D721Med (cell line): Measurements from ENCODE around the gene SECISBP2.

ENCODE experiments used
- DNase-seq: peaks from one replicate; pipeline ENCODE4 v3.0.0; 2011; ENCODE audit warnings: low spot score; ENCODE audit not compliant: insufficient read length
- FAIRE-seq: peaks from 2 replicates; lab custom pipeline; 2011; peaks lifted over from hg19 to GRCh38; lab: Jason Lieb, UNC
- TF ChIP-seq, protein P1 (sequence below): IDR thresholded peaks from 2 replicates; pipeline ENCODE4 v1.5.1; 2012; ENCODE audit warnings: mild to moderate bottlenecking, control low read depth; ENCODE audit not compliant: insufficient read depth; ENCODE audit errors: missing control alignments

The SECISBP2 gene

DNA sequence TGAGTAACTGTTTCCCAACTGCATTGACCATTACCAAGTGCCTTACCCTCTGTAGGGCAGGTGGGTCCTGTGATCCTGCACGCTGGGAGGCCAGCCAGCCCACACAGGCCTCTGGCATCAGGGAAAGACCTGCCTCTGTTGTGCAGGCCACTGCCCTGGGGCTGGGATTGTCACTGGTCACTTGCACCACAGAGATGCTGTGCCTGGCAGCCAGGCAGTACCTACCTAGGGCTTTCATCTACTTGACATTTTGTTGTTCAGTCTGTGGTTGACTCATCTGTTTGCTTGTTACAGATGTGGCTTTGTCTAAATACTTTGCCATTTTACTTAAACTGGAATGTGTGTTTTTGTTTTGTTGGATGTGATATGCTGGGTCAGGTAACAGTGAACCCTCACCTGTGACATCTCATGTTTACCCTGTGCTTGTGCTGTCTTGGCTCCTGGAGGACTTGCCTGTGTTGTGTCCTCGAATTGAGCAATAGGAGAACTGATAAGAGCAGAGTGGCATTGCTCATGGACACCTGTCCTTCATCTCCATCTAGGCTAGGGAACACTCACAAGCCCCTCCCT lies 32.8 kb downstream of the SECISBP2 start:
- no peak for FAIRE-seq
- no peak for DNase-seq
- TF ChIP-seq, protein P1, sequence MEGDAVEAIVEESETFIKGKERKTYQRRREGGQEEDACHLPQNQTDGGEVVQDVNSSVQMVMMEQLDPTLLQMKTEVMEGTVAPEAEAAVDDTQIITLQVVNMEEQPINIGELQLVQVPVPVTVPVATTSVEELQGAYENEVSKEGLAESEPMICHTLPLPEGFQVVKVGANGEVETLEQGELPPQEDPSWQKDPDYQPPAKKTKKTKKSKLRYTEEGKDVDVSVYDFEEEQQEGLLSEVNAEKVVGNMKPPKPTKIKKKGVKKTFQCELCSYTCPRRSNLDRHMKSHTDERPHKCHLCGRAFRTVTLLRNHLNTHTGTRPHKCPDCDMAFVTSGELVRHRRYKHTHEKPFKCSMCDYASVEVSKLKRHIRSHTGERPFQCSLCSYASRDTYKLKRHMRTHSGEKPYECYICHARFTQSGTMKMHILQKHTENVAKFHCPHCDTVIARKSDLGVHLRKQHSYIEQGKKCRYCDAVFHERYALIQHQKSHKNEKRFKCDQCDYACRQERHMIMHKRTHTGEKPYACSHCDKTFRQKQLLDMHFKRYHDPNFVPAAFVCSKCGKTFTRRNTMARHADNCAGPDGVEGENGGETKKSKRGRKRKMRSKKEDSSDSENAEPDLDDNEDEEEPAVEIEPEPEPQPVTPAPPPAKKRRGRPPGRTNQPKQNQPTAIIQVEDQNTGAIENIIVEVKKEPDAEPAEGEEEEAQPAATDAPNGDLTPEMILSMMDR, result no peak

DNA sequence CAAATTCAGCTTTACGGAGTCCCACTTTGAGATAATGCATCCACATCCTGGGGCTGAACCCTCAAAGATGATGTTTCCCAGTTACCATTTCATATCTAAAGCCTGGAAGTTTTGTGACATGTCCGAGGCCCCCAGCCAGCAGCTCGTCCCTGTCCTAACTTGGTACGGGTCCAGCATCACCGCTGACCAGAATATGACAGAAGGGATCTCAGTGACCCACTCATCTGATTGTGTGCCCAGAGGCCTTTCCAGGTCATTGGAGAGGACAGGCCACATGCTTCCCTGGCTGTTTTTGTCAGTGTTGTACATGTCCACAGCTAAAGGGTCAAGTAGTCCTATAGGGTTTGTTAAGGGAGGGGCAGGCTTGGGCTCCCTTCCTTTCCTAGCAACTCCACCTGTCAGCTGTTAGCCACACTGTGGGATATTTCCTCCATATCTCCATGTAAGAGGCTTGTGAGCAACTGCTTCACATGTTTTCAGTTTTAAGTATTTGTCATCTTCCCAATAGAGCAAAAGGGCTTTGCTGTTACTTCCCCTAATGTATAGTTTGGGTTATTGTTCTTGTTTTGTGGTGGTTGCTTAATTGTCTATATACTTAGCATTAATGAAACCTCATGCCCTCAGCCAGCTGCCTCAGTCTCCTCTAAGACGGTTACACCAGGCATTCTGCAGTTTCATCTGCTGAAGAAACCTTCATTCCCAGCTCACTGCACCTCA lies 33.4 kb downstream of the SECISBP2 start:
- FAIRE-seq (no peak), DNase-seq (no peak)
- TF ChIP-seq, protein P1, result no peak

DNA sequence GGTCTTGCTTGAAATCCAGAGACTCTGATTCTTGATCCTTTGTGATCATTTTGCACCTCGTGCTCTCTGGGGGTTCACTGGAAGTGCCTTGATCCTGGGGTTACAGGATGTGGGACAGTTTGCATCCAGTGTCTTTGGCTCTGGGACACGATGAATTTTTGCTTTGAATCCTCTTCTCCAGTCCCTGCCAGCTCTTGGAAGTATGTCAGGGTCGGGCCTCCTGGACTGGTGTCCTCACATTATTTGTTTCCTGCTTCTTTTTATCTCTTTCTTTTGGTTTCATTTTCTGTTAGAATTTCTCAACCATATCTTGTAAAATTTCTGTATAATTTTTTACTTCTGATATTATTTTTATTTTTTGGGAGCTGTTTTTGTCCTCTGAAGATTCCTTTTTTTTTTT lies 34.2 kb downstream of the SECISBP2 start:
- TF ChIP-seq, protein P1, result no peak
- no peak for FAIRE-seq
- DNase-seq, result no peak

DNA sequence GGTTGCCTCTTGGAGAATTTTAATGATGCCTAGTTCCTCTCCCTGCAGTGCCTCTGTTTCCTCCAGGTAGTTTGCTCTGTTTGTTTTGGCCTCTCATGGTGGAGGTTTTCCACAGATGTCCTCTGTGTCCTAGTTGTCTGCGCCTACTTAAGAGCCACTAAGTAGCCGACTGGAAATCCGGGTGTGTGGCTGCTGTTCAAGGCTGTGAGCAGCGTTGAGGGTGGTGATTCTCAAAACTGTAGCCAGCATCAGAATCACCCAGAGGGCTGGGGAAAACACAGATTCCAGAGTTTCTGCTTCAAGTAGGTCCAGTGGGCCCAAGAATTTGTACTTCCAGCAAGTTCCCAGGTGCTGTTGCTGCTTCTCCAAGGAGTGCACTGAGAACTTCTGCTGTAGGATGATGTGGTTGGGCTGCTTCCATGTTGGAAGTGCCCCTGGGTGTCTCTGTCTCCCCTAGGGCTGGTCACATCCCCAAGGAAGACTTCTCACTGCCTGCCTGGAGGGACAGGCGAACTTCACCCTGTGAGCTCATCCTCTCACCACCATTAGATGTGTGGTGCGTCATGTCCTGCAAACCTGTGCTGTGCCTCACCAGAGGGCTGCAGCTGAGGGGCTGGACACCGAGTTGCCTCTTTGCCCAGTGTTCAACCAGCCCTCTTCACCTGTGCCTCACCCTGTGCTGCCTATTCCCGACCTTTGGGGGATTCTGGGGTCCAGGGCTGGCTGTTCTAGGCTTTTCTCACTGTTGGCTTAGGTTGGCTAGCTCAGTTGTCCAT lies 34.8 kb downstream of the SECISBP2 start:
- FAIRE-seq (no peak), DNase-seq (no peak)
- TF ChIP-seq, protein P1, result no peak

DNA sequence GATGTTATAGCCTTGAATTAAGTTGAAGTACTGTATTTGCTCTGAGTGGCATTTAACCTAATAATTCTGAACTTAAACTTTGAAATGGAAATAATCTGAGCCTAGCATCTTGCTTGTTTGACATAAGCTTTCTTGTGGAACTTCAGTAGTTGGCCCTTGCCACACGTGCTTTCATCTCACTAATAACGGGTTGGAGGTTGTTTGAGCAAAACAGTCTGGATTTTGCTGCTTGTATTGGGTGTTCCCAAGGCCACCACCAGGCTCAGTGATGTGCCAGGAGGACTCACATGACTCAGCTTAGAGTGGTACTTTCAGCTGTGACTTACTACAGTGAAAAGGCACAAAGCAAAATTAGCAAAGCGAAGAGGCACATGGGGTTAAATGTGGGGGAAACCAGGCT lies 35.7 kb downstream of the SECISBP2 start:
- DNase-seq (no peak), FAIRE-seq (no peak)
- TF ChIP-seq, protein P1, result no peak

DNA sequence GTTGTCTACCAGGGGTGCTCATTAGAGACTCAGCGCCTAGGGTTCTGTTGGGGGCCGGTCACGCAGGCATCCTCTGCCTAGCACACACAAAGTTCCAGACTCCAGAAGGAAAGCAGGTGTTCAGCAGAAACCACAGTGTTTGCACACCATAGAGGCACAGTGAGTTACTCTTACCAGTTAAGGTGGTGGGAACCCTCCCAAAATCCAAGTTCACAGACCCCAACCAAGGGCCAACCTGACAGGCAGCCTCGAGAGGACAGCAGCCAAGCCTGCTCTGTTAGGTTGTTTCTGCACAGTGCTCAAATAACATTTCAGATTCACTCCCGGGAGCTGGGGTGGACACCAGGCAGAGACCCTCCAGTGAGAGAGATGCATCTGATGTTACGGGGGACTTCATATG lies 36.2 kb downstream of the SECISBP2 start:
- no peak for DNase-seq
- TF ChIP-seq, protein P1, result no peak
- FAIRE-seq, result no peak
